Measurements from ENCODE around the gene SMOC2.
"Not testable (repeated sequence)": the region's sequence is repeated elsewhere in the genome, so short reads cannot be mapped to it uniquely, and the experiment has no call there.

Gene SMOC2

GRCh38 chr6:168603234-168603633 lies 162.2 kb downstream of the SMOC2 start:
- DNase-seq (ENCODE audit: low read depth) = no peak

DNA sequence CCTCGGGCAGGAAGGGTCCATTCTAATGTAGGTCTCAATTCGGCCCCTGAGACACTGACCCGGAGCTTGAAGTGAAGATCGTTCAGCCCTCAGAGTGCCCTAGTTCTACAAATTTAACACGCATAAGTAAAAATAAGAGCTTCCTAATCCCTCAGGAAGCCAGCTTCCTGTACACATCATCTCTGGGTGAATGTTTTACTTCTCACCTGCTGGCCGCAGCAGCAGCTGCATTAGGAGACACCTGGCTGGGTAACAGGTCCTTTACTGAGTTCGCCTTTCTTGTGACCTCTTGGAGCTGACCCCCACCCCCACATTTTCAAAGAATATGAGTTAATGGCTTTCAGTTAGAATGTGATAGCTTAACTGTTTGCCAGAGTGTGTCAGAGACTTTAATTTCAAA lies 165.0 kb downstream of the SMOC2 start:
- DNase-seq (ENCODE audit: low read depth) = no peak

- DNase-seq (ENCODE audit: low read depth) = no peak
Observed at GRCh38 chr6:168606722-168607121, 165.7 kb downstream of the SMOC2 start.

- DNase-seq (ENCODE audit: low read depth) = no peak
Observed at GRCh38 chr6:168607272-168608112, 166.5 kb downstream of the SMOC2 start.

DNA sequence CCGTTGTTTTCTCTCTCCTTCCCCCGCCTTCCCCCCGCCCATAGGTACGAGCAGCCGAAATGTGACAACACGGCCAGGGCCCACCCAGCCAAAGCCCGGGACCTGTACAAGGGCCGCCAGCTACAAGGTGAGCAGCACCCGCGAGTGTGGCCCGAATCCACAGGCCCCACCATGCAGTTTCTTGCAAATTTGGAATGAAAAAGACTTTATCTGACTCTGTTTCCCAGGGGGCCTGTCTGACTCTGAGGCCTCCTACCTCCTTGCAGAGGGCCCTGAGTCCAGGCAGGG lies 167.1 kb downstream of the SMOC2 start:
- DNase-seq (ENCODE audit: low read depth) = no peak

GRCh38 chr6:168609026-168609685 lies 168.2 kb downstream of the SMOC2 start:
- no peak for DNase-seq (ENCODE audit: low read depth)

- DNase-seq (ENCODE audit: low read depth) = no peak
Observed at GRCh38 chr6:168609914-168610490, 169.0 kb downstream of the SMOC2 start.

- DNase-seq (ENCODE audit: low read depth) = not testable (repeated sequence)
Observed at GRCh38 chr6:168610966-168611365, 170.0 kb downstream of the SMOC2 start.

DNA sequence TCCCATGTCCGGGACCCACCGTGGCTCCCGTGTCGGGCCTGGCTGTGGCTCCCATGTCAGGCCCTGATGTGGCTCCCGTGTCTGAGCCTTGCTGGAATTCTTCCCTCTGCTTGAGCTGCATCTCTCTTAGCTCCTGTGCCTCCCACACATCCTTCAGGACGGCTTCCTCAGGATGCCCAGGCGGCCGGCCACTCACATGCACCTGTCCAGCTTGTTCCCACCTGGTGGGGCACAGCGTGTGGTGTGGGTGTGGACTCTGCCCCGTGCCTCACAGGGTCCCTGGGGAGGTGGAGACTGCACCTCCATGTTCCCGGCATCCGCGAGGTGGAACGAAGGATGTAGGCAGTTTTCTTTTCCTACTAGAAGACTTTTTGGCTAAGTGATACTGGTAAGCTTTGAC lies 170.7 kb downstream of the SMOC2 start:
- no peak for DNase-seq (ENCODE audit: low read depth)

DNA sequence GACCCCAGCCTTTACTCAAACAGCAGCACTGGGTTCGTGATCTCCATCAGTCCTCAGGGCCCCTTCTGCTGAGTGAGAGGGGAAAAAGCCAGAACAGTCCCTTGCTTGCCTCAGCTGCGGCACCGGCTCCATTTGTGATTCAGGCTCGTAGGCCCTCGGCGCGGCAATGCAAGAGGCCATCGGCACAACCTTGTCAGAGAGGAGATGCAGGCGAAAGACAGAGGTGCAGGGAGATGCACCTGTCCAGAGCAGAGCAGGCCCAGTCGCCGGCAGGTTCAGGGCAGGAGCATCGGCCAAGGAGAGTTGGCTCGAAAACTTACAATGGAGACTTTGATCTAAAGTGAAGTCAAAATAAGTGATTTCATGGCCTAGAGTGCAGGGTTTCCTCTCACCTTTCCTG lies 171.6 kb downstream of the SMOC2 start:
- no peak for DNase-seq (ENCODE audit: low read depth)

DNA sequence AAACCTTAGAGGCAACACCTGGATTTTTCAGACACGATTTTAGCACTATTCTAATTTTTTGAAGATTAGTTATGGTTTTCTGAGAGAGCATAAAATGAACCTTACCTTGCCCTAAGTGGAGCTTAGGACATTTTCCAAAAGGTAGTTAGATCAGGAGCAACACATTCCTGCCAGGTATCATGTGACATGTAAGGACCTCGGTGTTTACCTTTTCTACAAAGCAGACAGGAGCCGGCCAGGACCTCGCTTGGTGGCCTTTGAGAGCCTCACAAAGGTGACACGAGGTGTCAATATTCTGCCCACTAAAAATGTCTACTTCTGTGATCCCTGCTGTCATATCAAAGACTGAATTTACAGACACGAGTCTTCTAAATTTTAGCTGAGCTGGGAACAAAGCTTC lies 174.9 kb downstream of the SMOC2 start:
- DNase-seq (ENCODE audit: low read depth) = no peak

- no peak for DNase-seq (ENCODE audit: low read depth)
Observed at GRCh38 chr6:168616816-168617765, 176.1 kb downstream of the SMOC2 start.

GRCh38 chr6:168618546-168619315 lies 177.7 kb downstream of the SMOC2 start:
- DNase-seq (ENCODE audit: low read depth) = no peak

- no peak for DNase-seq (ENCODE audit: low read depth)
Observed at GRCh38 chr6:168619560-168620314, 178.8 kb downstream of the SMOC2 start.

GRCh38 chr6:168620578-168620977 lies 179.6 kb downstream of the SMOC2 start:
- no peak for DNase-seq (ENCODE audit: low read depth)

- no peak for DNase-seq (ENCODE audit: low read depth)
Observed at GRCh38 chr6:168623736-168624135, 182.8 kb downstream of the SMOC2 start.

DNA sequence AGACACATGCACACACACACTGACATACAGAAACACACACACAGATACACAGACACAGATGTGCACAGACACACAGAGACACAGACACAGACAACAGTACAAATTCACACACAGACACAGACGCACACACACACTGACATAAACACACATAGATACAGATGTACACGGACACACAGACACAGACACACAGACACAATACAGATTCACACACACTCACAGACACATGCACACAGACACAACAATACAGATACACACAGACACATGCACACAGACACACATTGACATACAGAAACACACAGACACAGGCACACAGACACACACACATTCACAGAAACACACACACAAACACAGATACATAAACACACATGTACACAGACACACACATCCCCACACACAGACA lies 183.6 kb downstream of the SMOC2 start:
- DNase-seq (ENCODE audit: low read depth) = no peak

DNA sequence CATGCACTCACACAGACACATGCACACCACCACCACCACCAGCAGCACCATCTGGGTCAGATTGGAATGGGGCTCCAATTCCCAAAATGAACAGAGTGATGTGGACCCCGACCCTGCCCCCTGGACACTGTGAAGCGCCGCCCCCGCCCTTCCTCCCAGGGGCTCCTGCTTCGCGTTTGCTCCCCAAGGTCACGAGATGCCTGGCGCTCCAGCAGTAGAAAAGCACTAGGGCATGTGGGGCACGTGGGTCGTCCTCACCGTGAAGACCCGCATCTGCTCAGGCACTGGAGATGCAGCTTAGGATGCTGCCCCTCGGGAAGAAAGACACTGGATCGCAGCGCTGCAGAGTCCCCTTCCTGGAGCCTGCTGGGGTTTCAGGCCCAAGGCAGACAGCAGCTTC lies 184.0 kb downstream of the SMOC2 start:
- no peak for DNase-seq (ENCODE audit: low read depth)

GRCh38 chr6:168625602-168626001 lies 184.6 kb downstream of the SMOC2 start:
- no peak for DNase-seq (ENCODE audit: low read depth)

- no peak for DNase-seq (ENCODE audit: low read depth)
Observed at GRCh38 chr6:168626046-168626602, 185.1 kb downstream of the SMOC2 start.

All from T-helper 22 cell (primary cell).